GM21360 (cell line): ENCODE data around the gene CREBRF.
"Not testable (repeated sequence)": the region's sequence is repeated elsewhere in the genome, so short reads cannot be mapped to it uniquely, and the experiment has no call there.

Experiments used
- ATAC-seq: cut with Tn5 transposase; IDR thresholded peaks from one replicate; pipeline ENCODE4 v1.9.1; 2021; ENCODE audit warnings: mild to moderate bottlenecking, moderate library complexity; ENCODE audit not compliant: unreplicated experiment

CREBRF gene

GRCh38 chr5:173055983-173056782 lies at the start of gene CREBRF:
Gene CREBRF (plus strand): TSS chr5:173056352. CDS start chr5:173080776, 24,424 bp downstream.
- peak; percentile 62 for ATAC-seq

- no peak for ATAC-seq
These were observed 46.1 kb upstream of the CREBRF start for GRCh38 chr5:173010021-173010420.

- no peak for ATAC-seq
These were observed 45.3 kb upstream of the CREBRF start for GRCh38 chr5:173010547-173011464.

- ATAC-seq: no peak
These were observed 44.6 kb upstream of the CREBRF start for GRCh38 chr5:173011566-173011965.

GRCh38 chr5:173012882-173013281 lies 43.3 kb upstream of the CREBRF start:
- no peak for ATAC-seq

GRCh38 chr5:173014671-173015070 lies 41.5 kb upstream of the CREBRF start:
- no peak for ATAC-seq

GRCh38 chr5:173015192-173015591 lies 41.0 kb upstream of the CREBRF start:
- no peak for ATAC-seq

GRCh38 chr5:173015598-173016455 lies 40.3 kb upstream of the CREBRF start:
- no peak for ATAC-seq

GRCh38 chr5:173016598-173017046 lies 39.5 kb upstream of the CREBRF start:
- no peak for ATAC-seq

GRCh38 chr5:173017087-173017486 lies 39.1 kb upstream of the CREBRF start:
- ATAC-seq: not testable (repeated sequence)

GRCh38 chr5:173018358-173018757 lies 37.8 kb upstream of the CREBRF start:
- no peak for ATAC-seq

- no peak for ATAC-seq
These were observed 36.0 kb upstream of the CREBRF start for GRCh38 chr5:173020154-173020581.

GRCh38 chr5:173020643-173021042 lies 35.5 kb upstream of the CREBRF start:
- no peak for ATAC-seq

- no peak for ATAC-seq
These were observed 30.5 kb upstream of the CREBRF start for GRCh38 chr5:173025651-173026050.

- ATAC-seq: no peak
These were observed 28.2 kb upstream of the CREBRF start for GRCh38 chr5:173027905-173028304.

- ATAC-seq: no peak
These were observed 27.3 kb upstream of the CREBRF start for GRCh38 chr5:173028811-173029327.

GRCh38 chr5:173029499-173029921 lies 26.6 kb upstream of the CREBRF start:
- ATAC-seq: no peak

GRCh38 chr5:173032096-173032495 lies 24.1 kb upstream of the CREBRF start:
- ATAC-seq: not testable (repeated sequence)

- ATAC-seq: no peak
These were observed 23.4 kb upstream of the CREBRF start for GRCh38 chr5:173032730-173033129.

- ATAC-seq: no peak
These were observed 22.2 kb upstream of the CREBRF start for GRCh38 chr5:173033923-173034322.
